ENCODE measurements around the gene KPNA6. TPM values are rescaled to one million over a fixed set of nuclear protein-coding genes. Genes with fewer than 3 reads are reported as not detected.

KPNA6 gene
- total and polyA plus RNA-seq, 2 of the 13 experiments (the other 11 are each of a cell fraction or from before 2014, with no cell fraction given), result 22.0 to 47.5 TPM

GRCh38 chr1:32072622-32073298, 35.1 kb upstream of the KPNA6 start, which contains the start of gene TMEM39B (continued):
- TF ChIP-seq PAXIP1 (CRISPR knock-in tag; conservative IDR thresholded peaks at IDR 0.05) (peak; percentile 51), NR0B2 (CRISPR knock-in tag; IDR thresholded peaks at IDR 0.05) (0 out of 2 replicates have a peak, but pooled peaks have one; percentile 19), ZFP41 (CRISPR knock-in tag; IDR thresholded peaks at IDR 0.05; ENCODE audit: borderline replicate concordance) (no peak; the same call in 1 of the 2 replicates), ZNF34 (CRISPR knock-in tag; IDR thresholded peaks at IDR 0.05; ENCODE audit: borderline replicate concordance) (no peak), GFI1 (CRISPR knock-in tag; IDR thresholded peaks at IDR 0.05; ENCODE audit: borderline replicate concordance) (peak; percentile 78; the same call in 1 of the 2 replicates), POLR2A (IDR thresholded peaks at IDR 0.05; ENCODE audit: insufficient read depth in 1 of 2, low read depth in 2 of 2, low read length in 2 of 2) (peak; percentile 63 to 67), FOXO4 (CRISPR knock-in tag; conservative IDR thresholded peaks at IDR 0.05) (no peak), ZNF597 (CRISPR knock-in tag; IDR thresholded peaks at IDR 0.05) (no peak), FOXA3 (CRISPR knock-in tag; IDR thresholded peaks at IDR 0.05) (no peak; the same call in 1 of the 2 replicates), CC2D1A (CRISPR knock-in tag; IDR thresholded peaks at IDR 0.05) (no peak), ZNF567 (CRISPR knock-in tag; IDR thresholded peaks at IDR 0.05; ENCODE audit: borderline replicate concordance) (0 out of 2 replicates have a peak, but pooled peaks have one; percentile 18), ZC3H4 (CRISPR knock-in tag; IDR thresholded peaks at IDR 0.05; ENCODE audit: borderline replicate concordance) (no peak), HBP1 (CRISPR knock-in tag; IDR thresholded peaks at IDR 0.05; ENCODE audit: low read depth) (no peak), RFX3 (CRISPR knock-in tag; IDR thresholded peaks at IDR 0.05) (no peak), ZNF18 (CRISPR knock-in tag; IDR thresholded peaks at IDR 0.05; ENCODE audit: insufficient replicate concordance) (peak; percentile 61)
